H9 (cell line): ENCODE measurements around the gene VOPP1. TPM values are rescaled to one million over a fixed set of nuclear protein-coding genes. Genes with fewer than 3 reads are reported as not detected.

Experiments used
- DNase-seq: peaks from one replicate; pipeline ENCODE4 v3.0.0-alpha.2; 2017
- H2AFZ ChIP-seq: one replicate; pipeline ENCODE4 v1.6.1; 2013; ENCODE audit warnings: mild to moderate bottlenecking, low read length, control low read depth, moderate library complexity
- H2AK5ac ChIP-seq: 2 replicates; pipeline ENCODE4 v1.6.1; 2013; ENCODE audit warnings: low read length, control low read depth, mixed read lengths; ENCODE audit not compliant: insufficient read length
- H2BK120ac ChIP-seq: one replicate; pipeline ENCODE4 v1.6.1; 2013; ENCODE audit warnings: low read depth, mild to moderate bottlenecking, low read length, control low read depth, inconsistent platforms; ENCODE audit not compliant: poor library complexity, severe bottlenecking
- H2BK12ac ChIP-seq: 2 replicates; pipeline ENCODE4 v1.6.1; 2013; ENCODE audit warnings: low read length, control low read depth, mixed read lengths, low read depth; ENCODE audit not compliant: insufficient read length
- H2BK15ac ChIP-seq: 2 replicates; pipeline ENCODE4 v1.6.1; 2013; ENCODE audit warnings: low read depth, low read length, control low read depth
- H2BK20ac ChIP-seq: one replicate; pipeline ENCODE4 v1.6.1; 2013; ENCODE audit warnings: low read depth, mild to moderate bottlenecking, low read length, control low read depth, inconsistent platforms; ENCODE audit not compliant: poor library complexity, severe bottlenecking
- H2BK5ac ChIP-seq: 2 replicates; pipeline ENCODE4 v1.6.1; 2013; ENCODE audit warnings: low read length, control low read depth, mixed read lengths; ENCODE audit not compliant: insufficient read length
- H3K14ac ChIP-seq: 2 replicates; pipeline ENCODE4 v1.6.1; 2013; ENCODE audit warnings: low read length, control low read depth; ENCODE audit not compliant: insufficient read depth
- H3K18ac ChIP-seq: 2 replicates; pipeline ENCODE4 v1.6.1; 2013; ENCODE audit warnings: low read depth, mild to moderate bottlenecking, mixed read lengths, low read length, control low read depth; ENCODE audit not compliant: insufficient read length
- H3K23ac ChIP-seq: 2 replicates; pipeline ENCODE4 v1.6.1; 2013; ENCODE audit warnings: low read length, control low read depth, mixed read lengths, low read depth; ENCODE audit not compliant: insufficient read length
- H3K23me2 ChIP-seq: 2 replicates; pipeline ENCODE4 v1.6.1; 2013; ENCODE audit warnings: low read depth, mild to moderate bottlenecking, mixed read lengths, low read length, control low read depth; ENCODE audit not compliant: insufficient read length, poor library complexity, severe bottlenecking
- H3K27ac ChIP-seq: 2 replicates; pipeline ENCODE4 v1.5.1; 2013; ENCODE audit warnings: low read length, control low read depth, mixed read lengths, low read depth; ENCODE audit not compliant: insufficient read length
- H3K27me3 ChIP-seq: 2 replicates; pipeline ENCODE4 v1.6.1; 2013; ENCODE audit warnings: low read length, control low read depth, inconsistent platforms; ENCODE audit not compliant: insufficient read depth
- H3K4ac ChIP-seq: 2 replicates; pipeline ENCODE4 v1.6.1; 2013; ENCODE audit warnings: low read depth, mild to moderate bottlenecking, control low read depth, inconsistent platforms, low read length, moderate library complexity
- H3K4me1 ChIP-seq: 2 replicates; pipeline ENCODE4 v1.6.1; 2013; ENCODE audit warnings: low read length, control low read depth, inconsistent platforms; ENCODE audit not compliant: insufficient read depth
- H3K4me2 ChIP-seq: 2 replicates; pipeline ENCODE4 v1.6.1; 2013; ENCODE audit warnings: low read length, control low read depth, mixed read lengths; ENCODE audit not compliant: insufficient read length, insufficient read depth
- H3K56ac ChIP-seq: 2 replicates; pipeline ENCODE4 v1.6.1; 2013; ENCODE audit warnings: low read depth, mild to moderate bottlenecking, mixed read lengths, low read length, control low read depth; ENCODE audit not compliant: insufficient read length
- H3K79me1 ChIP-seq: 2 replicates; pipeline ENCODE4 v1.6.1; 2013; ENCODE audit warnings: low read depth, mild to moderate bottlenecking, moderate library complexity, low read length, control low read depth, inconsistent platforms; ENCODE audit not compliant: insufficient read depth, poor library complexity, severe bottlenecking
- H3K79me2 ChIP-seq: 2 replicates; pipeline ENCODE4 v1.6.1; 2013; ENCODE audit warnings: low read length, control low read depth, inconsistent platforms; ENCODE audit not compliant: insufficient read depth
- H3K9ac ChIP-seq: 2 replicates; pipeline ENCODE4 v1.6.1; 2013; ENCODE audit warnings: low read length, control low read depth, mixed read lengths; ENCODE audit not compliant: insufficient read length; ENCODE audit errors: extremely low read depth
- H3K9me3 ChIP-seq: one replicate; pipeline ENCODE4 v1.6.1; 2013; ENCODE audit warnings: low read depth, low read length, inconsistent platforms; ENCODE audit not compliant: control insufficient read depth
- H3T11ph ChIP-seq: one replicate; pipeline ENCODE4 v1.6.1; 2013; ENCODE audit warnings: mild to moderate bottlenecking, low read length, control low read depth, inconsistent platforms
- H4K20me1 ChIP-seq: one replicate; pipeline ENCODE4 v1.6.1; 2013; ENCODE audit not compliant: control insufficient read depth, insufficient read length, insufficient read depth
- H4K5ac ChIP-seq: 2 replicates; pipeline ENCODE4 v1.6.1; 2013; ENCODE audit warnings: low read depth, mild to moderate bottlenecking, mixed read lengths, low read length, control low read depth; ENCODE audit not compliant: insufficient read length
- H4K8ac ChIP-seq: replicated peaks from 2 replicates; pipeline ENCODE4 v1.6.1; 2013; ENCODE audit warnings: low read length, control low read depth, mixed read lengths, low read depth; ENCODE audit not compliant: insufficient read length
- H4K91ac ChIP-seq: 2 replicates; pipeline ENCODE4 v1.6.1; 2013; ENCODE audit warnings: low read depth, mild to moderate bottlenecking, moderate library complexity, mixed read lengths, low read length, control low read depth; ENCODE audit not compliant: insufficient read length
- H3K27ac Mint-ChIP-seq, 3 experiments: 2 replicates in 2 of 3; 3 replicates in 1 of 3; pipeline ENCODE4 v1.8.0; 2020 to 2021; ENCODE audit warnings: mixed read lengths in 3 of 3, mild to moderate bottlenecking in 1 of 3, moderate library complexity in 1 of 3
- H3K27me3 Mint-ChIP-seq: 2 replicates; pipeline ENCODE4 v1.8.0; 2021; ENCODE audit warnings: low read depth, mild to moderate bottlenecking, moderate library complexity, mixed read lengths
- H3K36me3 Mint-ChIP-seq, 3 experiments: 2 replicates in 2 of 3; 3 replicates in 1 of 3; pipeline ENCODE4 v1.8.0; 2020 to 2021; ENCODE audit warnings: low read depth in 3 of 3, mixed read lengths in 3 of 3; ENCODE audit not compliant: insufficient read depth in 1 of 3
- H3K4me1 Mint-ChIP-seq, 2 experiments: 2 replicates each; pipeline ENCODE4 v1.8.0; 2020; ENCODE audit warnings: mixed read lengths in 2 of 2
- H3K4me3 Mint-ChIP-seq, 2 experiments: 2 replicates in 1 of 2; 3 replicates in 1 of 2; pipeline ENCODE4 v1.8.0; 2020 to 2021; ENCODE audit warnings: mild to moderate bottlenecking in 2 of 2, mixed read lengths in 2 of 2, moderate library complexity in 1 of 2
- H3K9me3 Mint-ChIP-seq, 2 experiments: 2 replicates in 1 of 2; 3 replicates in 1 of 2; pipeline ENCODE4 v1.8.0; 2020; ENCODE audit warnings: mild to moderate bottlenecking in 2 of 2, mixed read lengths in 2 of 2, moderate library complexity in 1 of 2
- WGBS: extraction: QIAGEN DNeasy Blood & Tissue Kit; methylation state at CpG from one replicate; pipeline ENCODE4 v1.1.7; 2013; ENCODE audit warnings: missing lambda C conversion rate, low lambda C conversion rate, mixed read lengths; ENCODE audit not compliant: insufficient read length; ENCODE audit errors: extremely low coverage; 5-methylcytosine and 5-hydroxymethylcytosine counted together
- total RNA-seq: library from RNA; stranded (reverse); gene quantifications from 2 replicates; pipeline ENCODE4 v1.2.1, GENCODE V29; 2021
- TF ChIP-seq, protein P1 (sequence below): fragments of 200-600 bp; sonication (generic); conservative IDR thresholded peaks from 3 replicates; pipeline ENCODE4 v1.8.0; 2021; ENCODE audit warnings: antibody characterized with exemption, mild to moderate bottlenecking

The VOPP1 gene
- total RNA-seq, 1 experiment from 2014 or later = 55.7 TPM

GRCh38 chr7:55476852-55477780 is 95.2 kb downstream of the VOPP1 start:
- Mint-ChIP-seq H3K27ac (peak overlapping the region in 2 of 3 experiments; percentile 57 to 70; a peak in 2 of 7 replicates), H3K36me3 (peaks cover 3 to 5% (median 5%) of the 10 kb centered on the region in 3 experiments)
- no peak overlapping the region for H2AK5ac ChIP-seq

More at GRCh38 chr7:55476852-55477780, 95.2 kb downstream of the VOPP1 start:
- no peak overlapping the region for H2BK12ac ChIP-seq
- no peak overlapping the region for H3K9ac ChIP-seq
- no peak overlapping the region for H3K56ac ChIP-seq
- no peak overlapping the region for H3K18ac ChIP-seq
- H3K79me1 ChIP-seq = no peaks in the 10 kb centered on the region
- H2BK120ac ChIP-seq = no peak overlapping the region
- no peak overlapping the region for H3T11ph ChIP-seq
- H3K23ac ChIP-seq = no peak overlapping the region
- 100% methylated on average over 1 of the region's 19 CpGs for WGBS
- no peak overlapping the region for H3K4ac ChIP-seq
- no peaks in the 10 kb centered on the region for H3K9me3 ChIP-seq
- no peak overlapping the region for H3K27ac ChIP-seq
- TF ChIP-seq, protein P1, sequence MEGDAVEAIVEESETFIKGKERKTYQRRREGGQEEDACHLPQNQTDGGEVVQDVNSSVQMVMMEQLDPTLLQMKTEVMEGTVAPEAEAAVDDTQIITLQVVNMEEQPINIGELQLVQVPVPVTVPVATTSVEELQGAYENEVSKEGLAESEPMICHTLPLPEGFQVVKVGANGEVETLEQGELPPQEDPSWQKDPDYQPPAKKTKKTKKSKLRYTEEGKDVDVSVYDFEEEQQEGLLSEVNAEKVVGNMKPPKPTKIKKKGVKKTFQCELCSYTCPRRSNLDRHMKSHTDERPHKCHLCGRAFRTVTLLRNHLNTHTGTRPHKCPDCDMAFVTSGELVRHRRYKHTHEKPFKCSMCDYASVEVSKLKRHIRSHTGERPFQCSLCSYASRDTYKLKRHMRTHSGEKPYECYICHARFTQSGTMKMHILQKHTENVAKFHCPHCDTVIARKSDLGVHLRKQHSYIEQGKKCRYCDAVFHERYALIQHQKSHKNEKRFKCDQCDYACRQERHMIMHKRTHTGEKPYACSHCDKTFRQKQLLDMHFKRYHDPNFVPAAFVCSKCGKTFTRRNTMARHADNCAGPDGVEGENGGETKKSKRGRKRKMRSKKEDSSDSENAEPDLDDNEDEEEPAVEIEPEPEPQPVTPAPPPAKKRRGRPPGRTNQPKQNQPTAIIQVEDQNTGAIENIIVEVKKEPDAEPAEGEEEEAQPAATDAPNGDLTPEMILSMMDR = no peak
- H3K4me2 ChIP-seq = no peak overlapping the region
- no peak overlapping the region for H4K8ac ChIP-seq
- H3K4me3 Mint-ChIP-seq = no peak overlapping the region
- no peak overlapping the region for H2BK20ac ChIP-seq
- H3K27me3 ChIP-seq = no peaks in the 10 kb centered on the region
- H4K91ac ChIP-seq = no peak overlapping the region
- peaks cover 12 to 14% of the 10 kb centered on the region in 2 experiments for H3K4me1 Mint-ChIP-seq
- no peak overlapping the region for H2BK15ac ChIP-seq
- no peaks in the 10 kb centered on the region; a peak in 2 of 5 replicates for H3K9me3 Mint-ChIP-seq
- no peak overlapping the region for H4K5ac ChIP-seq
- H3K14ac ChIP-seq = no peak overlapping the region
- no peaks in the 10 kb centered on the region for H3K23me2 ChIP-seq
- DNase-seq = peak; percentile 18
- no peaks in the 10 kb centered on the region for H4K20me1 ChIP-seq
- no peak overlapping the region for H2BK5ac ChIP-seq
- H2AFZ ChIP-seq = no peak overlapping the region
- H3K27me3 Mint-ChIP-seq = no peaks in the 10 kb centered on the region
- H3K79me2 ChIP-seq = no peaks in the 10 kb centered on the region
- no peaks in the 10 kb centered on the region for H3K4me1 ChIP-seq
